NT2/D1 (cell line): ENCODE measurements around the gene HS6ST1.
"Not testable (repeated sequence)": the region's sequence is repeated elsewhere in the genome, so short reads cannot be mapped to it uniquely, and the experiment has no call there.

Source experiments
- DNase-seq: peaks from one replicate; pipeline ENCODE4 v3.0.0-alpha.2; 2011; ENCODE audit warnings: low read depth, low spot score
- H3K27me3 ChIP-seq: 2 replicates; pipeline ENCODE4 v1.6.0; 2011; ENCODE audit warnings: mild to moderate bottlenecking; ENCODE audit not compliant: insufficient read length, insufficient read depth
- H3K36me3 ChIP-seq: 2 replicates; pipeline ENCODE4 v1.6.1; 2011; ENCODE audit warnings: mild to moderate bottlenecking, low read length, mixed read lengths; ENCODE audit not compliant: insufficient read depth, insufficient read length
- H3K4me1 ChIP-seq: 2 replicates; pipeline ENCODE4 v1.5.1; 2011; ENCODE audit not compliant: insufficient read depth, insufficient read length
- H3K4me3 ChIP-seq: 2 replicates; pipeline ENCODE4 v1.5.1; 2011; ENCODE audit warnings: low read depth; ENCODE audit not compliant: insufficient read length
- H3K9ac ChIP-seq: 2 replicates; pipeline ENCODE4 v1.6.0; 2011; ENCODE audit warnings: low read depth; ENCODE audit not compliant: insufficient read length
- H3K9me3 ChIP-seq: 2 replicates; pipeline ENCODE4 v1.5.1; 2011; ENCODE audit warnings: mild to moderate bottlenecking, low read length; ENCODE audit not compliant: insufficient read depth
- SUZ12 ChIP-seq: IDR thresholded peaks from 2 replicates; pipeline ENCODE4 v1.6.1; 2011; ENCODE audit not compliant: insufficient read length, insufficient read depth; ENCODE audit errors: extremely low read depth
- YY1 ChIP-seq: IDR thresholded peaks from 2 replicates; pipeline ENCODE4 v1.6.1; 2011; ENCODE audit not compliant: insufficient read length, insufficient read depth
- ZNF274 ChIP-seq: IDR thresholded peaks from 2 replicates; pipeline ENCODE4 v1.6.1; 2011; ENCODE audit warnings: mild to moderate bottlenecking, low read depth, low read length

The HS6ST1 gene

GRCh38 chr2:128320192-128320905, 1.7 kb upstream of the HS6ST1 start:
- Histone ChIP-seq H3K9ac (peak overlapping the region; percentile 3), H3K36me3 (peaks cover 23% of the 10 kb centered on the region), H3K4me3 (no peak overlapping the region), H3K27me3 (peaks cover 15% of the 10 kb centered on the region), H3K4me1 (peaks cover 47% of the 10 kb centered on the region), H3K9me3 (no peaks in the 10 kb centered on the region)
- no peak for TF ChIP-seq YY1
- TF ChIP-seq SUZ12 = no peak
- no peak for TF ChIP-seq ZNF274
- DNase-seq = no peak

GRCh38 chr2:128319631-128320191, 1.0 kb upstream of the HS6ST1 start:
- Histone ChIP-seq H3K9me3 (no peaks in the 10 kb centered on the region), H3K27me3 (peaks cover 15% of the 10 kb centered on the region), H3K4me1 (peaks cover 50% of the 10 kb centered on the region), H3K36me3 (peaks cover 29% of the 10 kb centered on the region), H3K9ac (peak overlapping the region; percentile 87), H3K4me3 (no peak overlapping the region)
- DNase-seq = no peak
- TF ChIP-seq ZNF274 (no peak), YY1 (no peak), SUZ12 (no peak)

- H3K36me3 ChIP-seq = peaks cover 44% of the 10 kb centered on the region
- peak overlapping the region; percentile 59 for H3K9ac ChIP-seq
- H3K4me1 ChIP-seq = peaks cover 47% of the 10 kb centered on the region
- not testable (repeated sequence) for H3K9me3 ChIP-seq, DNase-seq
- peak overlapping the region; percentile 54 for H3K4me3 ChIP-seq
- H3K27me3 ChIP-seq = peaks cover 15% of the 10 kb centered on the region
Measured at GRCh38 chr2:128318245-128318644, 423 bp downstream of the HS6ST1 start.

- peak overlapping the region; percentile 93 for H3K4me3 ChIP-seq
- not testable (repeated sequence) for H3K9me3 ChIP-seq, DNase-seq
- peaks cover 45% of the 10 kb centered on the region for H3K4me1 ChIP-seq
- peak overlapping the region; percentile 96 for H3K9ac ChIP-seq
- H3K27me3 ChIP-seq = peaks cover 15% of the 10 kb centered on the region
- peaks cover 47% of the 10 kb centered on the region for H3K36me3 ChIP-seq
Measured at GRCh38 chr2:128317899-128318225, 806 bp downstream of the HS6ST1 start.

GRCh38 chr2:128317181-128317898, 1.3 kb downstream of the HS6ST1 start:
- DNase-seq = no peak
- Histone ChIP-seq H3K4me3 (peak overlapping the region; percentile 93), H3K4me1 (peaks cover 45% of the 10 kb centered on the region), H3K9ac (peak overlapping the region; percentile 96), H3K36me3 (peaks cover 52% of the 10 kb centered on the region), H3K9me3 (no peaks in the 10 kb centered on the region), H3K27me3 (peaks cover 15% of the 10 kb centered on the region)
- TF ChIP-seq YY1 = no peak
- no peak for TF ChIP-seq SUZ12
- no peak for TF ChIP-seq ZNF274

GRCh38 chr2:128316777-128317180, 1.9 kb downstream of the HS6ST1 start:
- no peak for DNase-seq
- Histone ChIP-seq H3K36me3 (peaks cover 58% of the 10 kb centered on the region), H3K4me3 (peak overlapping the region; percentile 93), H3K9me3 (no peaks in the 10 kb centered on the region), H3K27me3 (peaks cover 15% of the 10 kb centered on the region), H3K4me1 (peaks cover 48% of the 10 kb centered on the region), H3K9ac (peak overlapping the region; percentile 96)
- TF ChIP-seq YY1 = no peak
- TF ChIP-seq SUZ12 = no peak
- no peak for TF ChIP-seq ZNF274

- H3K9ac ChIP-seq = peak overlapping the region; percentile 96
- peaks cover 65% of the 10 kb centered on the region for H3K36me3 ChIP-seq
- DNase-seq = no peak
- H3K9me3 ChIP-seq = no peaks in the 10 kb centered on the region
- H3K4me1 ChIP-seq = peaks cover 50% of the 10 kb centered on the region
- TF ChIP-seq YY1 (no peak), SUZ12 (no peak), ZNF274 (no peak)
- peak overlapping the region; percentile 93 for H3K4me3 ChIP-seq
- peaks cover 13% of the 10 kb centered on the region for H3K27me3 ChIP-seq
Measured at GRCh38 chr2:128315829-128316776, 2.6 kb downstream of the HS6ST1 start.
